Measurements from ENCODE around the gene EDIL3. TPM values are rescaled to one million over a fixed set of nuclear protein-coding genes. Genes with fewer than 3 reads are reported as not detected.
"Not testable (repeated sequence)": the region's sequence is repeated elsewhere in the genome, so short reads cannot be mapped to it uniquely, and the experiment has no call there.

The EDIL3 gene
- total RNA-seq, 2 experiments from 2014 or later = not detected

DNA sequence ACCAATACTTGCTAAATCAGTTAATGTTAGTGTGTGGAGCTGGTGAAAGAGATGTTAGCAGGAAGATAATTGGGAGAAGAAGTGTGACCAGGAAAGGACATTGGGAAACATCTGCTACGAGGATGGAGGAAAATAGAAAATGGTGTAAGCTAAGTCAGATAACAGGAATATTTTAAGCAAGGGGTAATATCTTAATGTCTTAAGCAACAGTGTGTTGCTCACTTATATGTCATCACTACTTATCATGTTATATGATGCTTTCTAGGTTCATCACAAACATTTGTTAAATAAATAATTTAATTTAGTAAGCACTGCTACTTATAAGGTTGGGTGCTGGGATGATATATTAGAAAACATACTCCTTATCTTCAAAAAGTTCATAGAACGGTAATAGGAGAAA lies 326.1 kb downstream of the EDIL3 start:
- Mint-ChIP-seq H3K4me3 (no peak overlapping the region), H3K36me3 (no peaks in the 10 kb centered on the region), H3K27ac (no peak overlapping the region), H3K27me3 (no peaks in the 10 kb centered on the region), H3K9me3 (ENCODE audit: low read depth) (no peaks in the 10 kb centered on the region), H3K4me1 (no peaks in the 10 kb centered on the region)
- DNase-seq = no peak
- CTCF ChIA-PET = no interaction called here
- no peak for ATAC-seq

DNA sequence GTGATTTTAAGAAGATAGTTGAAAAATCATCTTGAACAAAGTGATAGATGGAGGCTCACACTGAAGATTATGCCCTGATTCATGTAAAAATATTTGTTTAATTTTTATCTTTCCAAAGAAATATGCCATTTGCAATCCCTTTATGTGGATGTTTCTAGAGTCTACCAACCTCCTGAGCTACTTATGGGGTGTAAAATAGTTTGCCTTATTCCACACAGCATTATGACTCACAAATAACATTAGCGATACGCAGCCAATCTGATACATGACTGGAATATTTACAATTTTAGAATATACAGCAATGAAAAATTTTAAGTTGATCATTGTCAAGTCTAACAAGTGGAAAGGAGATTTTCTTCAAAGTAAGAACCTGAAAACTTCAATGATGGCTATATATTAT lies 327.5 kb downstream of the EDIL3 start:
- Mint-ChIP-seq H3K4me3 (no peak overlapping the region), H3K4me1 (no peaks in the 10 kb centered on the region), H3K27ac (no peak overlapping the region), H3K36me3 (no peaks in the 10 kb centered on the region), H3K27me3 (no peaks in the 10 kb centered on the region), H3K9me3 (ENCODE audit: low read depth) (no peaks in the 10 kb centered on the region)
- CTCF ChIA-PET = no interaction called here
- DNase-seq (no peak), ATAC-seq (no peak)

- no peak for ATAC-seq
- H3K9me3 Mint-ChIP-seq (ENCODE audit: low read depth) = peaks cover 2% of the 10 kb centered on the region
Observed at GRCh38 chr5:84045964-84046363, 338.7 kb downstream of the EDIL3 start.

DNA sequence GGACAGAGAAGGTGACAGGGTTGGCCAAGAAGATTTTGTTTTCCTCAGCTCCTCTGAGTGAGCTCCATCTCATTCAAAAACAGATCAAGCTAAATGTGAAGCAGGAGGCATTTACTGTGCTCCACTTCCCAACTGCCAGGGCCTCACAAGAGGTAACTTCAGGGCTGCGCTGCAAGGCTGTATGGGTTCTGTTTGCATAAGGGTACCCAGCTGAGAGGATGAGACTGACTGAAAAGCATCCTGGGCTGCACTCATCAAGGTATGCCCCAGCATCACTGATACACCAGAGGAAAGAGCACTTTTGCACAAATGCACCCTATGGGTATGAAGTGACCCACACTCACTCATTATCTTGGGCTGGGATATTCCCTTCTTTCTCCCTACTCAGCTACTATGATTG lies 347.8 kb downstream of the EDIL3 start:
- DNase-seq (no peak), ATAC-seq (no peak)
- Mint-ChIP-seq H3K4me3 (no peak overlapping the region), H3K4me1 (no peaks in the 10 kb centered on the region), H3K27me3 (no peaks in the 10 kb centered on the region), H3K27ac (no peak overlapping the region), H3K9me3 (ENCODE audit: low read depth) (peaks cover 2% of the 10 kb centered on the region), H3K36me3 (no peaks in the 10 kb centered on the region)
- CTCF ChIA-PET = no interaction called here

More at GRCh38 chr5:84045964-84046363, 338.7 kb downstream of the EDIL3 start:
- no peak overlapping the region for H3K4me3 Mint-ChIP-seq
- no peaks in the 10 kb centered on the region for H3K4me1 Mint-ChIP-seq
- no peaks in the 10 kb centered on the region for H3K36me3 Mint-ChIP-seq
- no peak for DNase-seq
- no peaks in the 10 kb centered on the region for H3K27me3 Mint-ChIP-seq
- CTCF ChIA-PET = no interaction called here
- no peak overlapping the region for H3K27ac Mint-ChIP-seq

DNA sequence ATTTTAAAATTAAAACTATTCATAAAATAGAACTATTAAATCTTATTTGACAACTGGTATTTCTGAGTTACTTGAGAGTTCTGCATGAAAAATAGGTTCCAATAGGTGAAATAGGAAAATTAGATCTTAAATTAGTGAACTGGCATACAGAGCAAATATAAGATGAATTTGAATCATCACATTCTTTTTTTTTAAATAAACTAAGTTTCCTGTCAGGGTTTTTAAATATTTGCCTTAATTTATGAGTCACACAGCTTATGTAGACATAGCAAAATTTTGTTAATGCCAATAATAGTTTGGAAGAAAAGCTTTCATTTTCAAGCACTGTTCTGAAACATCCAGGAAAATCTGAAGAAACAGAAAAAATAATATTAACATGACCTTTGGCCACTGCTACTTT lies 352.4 kb downstream of the EDIL3 start:
- H3K4me1 Mint-ChIP-seq = no peaks in the 10 kb centered on the region
- H3K36me3 Mint-ChIP-seq = no peaks in the 10 kb centered on the region
- H3K27ac Mint-ChIP-seq = no peak overlapping the region
- no peak for DNase-seq
- H3K4me3 Mint-ChIP-seq = no peak overlapping the region
- H3K9me3 Mint-ChIP-seq (ENCODE audit: low read depth) = peaks cover 4% of the 10 kb centered on the region
- H3K27me3 Mint-ChIP-seq = no peaks in the 10 kb centered on the region
- no peak for ATAC-seq
- CTCF ChIA-PET = no interaction called here

- CTCF ChIA-PET = no interaction called here
- H3K36me3 Mint-ChIP-seq = no peaks in the 10 kb centered on the region
- DNase-seq (no peak), ATAC-seq (no peak)
- no peak overlapping the region for H3K27ac Mint-ChIP-seq
- no peak overlapping the region for H3K4me3 Mint-ChIP-seq
- H3K4me1 Mint-ChIP-seq = no peaks in the 10 kb centered on the region
- H3K27me3 Mint-ChIP-seq = no peaks in the 10 kb centered on the region
- H3K9me3 Mint-ChIP-seq (ENCODE audit: low read depth) = peaks cover 4% of the 10 kb centered on the region
Observed at GRCh38 chr5:84028093-84028492, 356.6 kb downstream of the EDIL3 start.

DNA sequence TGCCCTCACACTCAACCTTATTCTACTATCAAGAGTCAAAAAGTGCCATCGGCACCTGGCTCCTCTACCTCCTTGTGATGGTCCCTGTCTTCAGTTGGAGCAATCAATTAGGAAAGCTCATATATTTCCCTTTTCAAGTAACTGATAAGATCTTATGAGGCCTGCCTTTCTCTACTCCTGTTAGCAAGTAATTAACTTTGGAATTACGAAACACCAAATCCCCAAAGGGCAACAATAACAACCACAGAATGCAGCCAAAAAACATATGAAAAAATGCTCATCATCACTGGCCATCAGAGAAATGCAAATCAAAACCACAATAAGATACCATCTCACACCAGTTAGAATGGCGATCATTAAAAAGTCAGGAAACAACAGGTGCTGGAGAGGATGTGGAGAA lies 366.2 kb downstream of the EDIL3 start:
- H3K36me3 Mint-ChIP-seq; H3K9me3 Mint-ChIP-seq (ENCODE audit: low read depth); H3K4me1 Mint-ChIP-seq; CTCF ChIA-PET; ATAC-seq; H3K4me3 Mint-ChIP-seq; H3K27me3 Mint-ChIP-seq; H3K27ac Mint-ChIP-seq; DNase-seq: not testable (repeated sequence)

DNA sequence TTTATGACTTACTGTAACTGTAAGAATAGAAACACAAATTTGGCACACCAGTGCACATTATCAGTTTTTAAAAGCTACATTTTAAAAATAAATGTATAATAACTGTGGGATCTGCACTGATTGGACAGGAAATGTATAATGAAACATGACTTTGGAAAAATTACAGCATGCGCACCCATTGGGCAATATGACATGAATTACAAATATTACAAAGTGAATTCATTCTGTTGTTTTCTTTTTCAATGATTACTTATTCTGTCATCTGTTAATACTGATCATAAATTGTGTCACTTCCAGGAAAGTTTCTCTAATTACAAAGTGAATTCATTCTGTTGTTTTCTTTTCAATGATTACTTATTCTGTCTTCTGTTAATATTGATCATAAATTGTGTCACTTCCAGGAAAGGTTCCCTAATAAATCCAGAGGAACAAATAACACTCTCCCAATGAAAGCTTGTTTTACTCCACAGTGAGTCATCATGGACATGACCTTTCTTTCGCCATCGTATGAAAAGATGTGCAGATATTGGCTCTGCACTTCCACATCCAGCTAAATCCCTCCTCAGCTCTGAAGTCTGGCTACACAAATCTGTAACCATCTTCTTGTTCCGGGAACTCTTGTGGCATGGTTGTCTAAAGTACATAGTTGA lies 367.0 kb downstream of the EDIL3 start:
- no peak overlapping the region for H3K27ac Mint-ChIP-seq
- no peaks in the 10 kb centered on the region for H3K4me1 Mint-ChIP-seq
- no peaks in the 10 kb centered on the region for H3K27me3 Mint-ChIP-seq
- H3K9me3 Mint-ChIP-seq (ENCODE audit: low read depth) = no peaks in the 10 kb centered on the region
- no peaks in the 10 kb centered on the region for H3K36me3 Mint-ChIP-seq
- CTCF ChIA-PET = no interaction called here
- ATAC-seq (no peak), DNase-seq (no peak)
- H3K4me3 Mint-ChIP-seq = no peak overlapping the region

- H3K27ac Mint-ChIP-seq = no peak overlapping the region
- H3K4me1 Mint-ChIP-seq = no peaks in the 10 kb centered on the region
- CTCF ChIA-PET = no interaction called here
- ATAC-seq = no peak
- H3K36me3 Mint-ChIP-seq = no peaks in the 10 kb centered on the region
- H3K9me3 Mint-ChIP-seq (ENCODE audit: low read depth) = no peaks in the 10 kb centered on the region
- H3K27me3 Mint-ChIP-seq = no peaks in the 10 kb centered on the region
- no peak overlapping the region for H3K4me3 Mint-ChIP-seq
- DNase-seq = no peak
Observed at GRCh38 chr5:84016085-84016484, 368.6 kb downstream of the EDIL3 start.

- no peak overlapping the region for H3K4me3 Mint-ChIP-seq
- no peaks in the 10 kb centered on the region for H3K27me3 Mint-ChIP-seq
- H3K4me1 Mint-ChIP-seq = no peaks in the 10 kb centered on the region
- DNase-seq = no peak
- CTCF ChIA-PET = no interaction called here
- no peaks in the 10 kb centered on the region for H3K36me3 Mint-ChIP-seq
- no peak overlapping the region for H3K27ac Mint-ChIP-seq
- ATAC-seq = no peak
- H3K9me3 Mint-ChIP-seq (ENCODE audit: low read depth) = no peaks in the 10 kb centered on the region
Observed at GRCh38 chr5:84014966-84015365, 369.7 kb downstream of the EDIL3 start.

DNA sequence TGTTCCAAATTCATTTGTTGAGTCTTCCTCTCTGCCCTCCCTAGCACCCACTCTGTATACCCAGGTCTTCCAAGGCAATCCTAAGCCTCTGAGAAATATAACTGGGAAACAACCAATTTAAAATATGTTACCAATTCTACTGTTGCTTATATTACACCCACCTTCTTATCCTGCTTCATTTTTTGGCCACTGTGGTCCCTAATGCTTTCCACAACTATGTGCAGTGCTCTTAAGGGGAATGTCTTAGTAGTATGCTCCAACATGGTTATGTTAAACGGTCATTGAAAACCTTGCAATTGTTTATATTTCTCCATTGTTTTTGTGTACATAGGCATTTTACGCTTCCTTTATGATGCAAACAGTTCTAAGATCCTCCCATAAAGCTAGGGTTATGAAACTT lies 390.9 kb downstream of the EDIL3 start:
- H3K9me3 Mint-ChIP-seq (ENCODE audit: low read depth) = peaks cover 2% of the 10 kb centered on the region
- no peak for DNase-seq
- H3K27me3 Mint-ChIP-seq = no peaks in the 10 kb centered on the region
- H3K4me1 Mint-ChIP-seq = no peaks in the 10 kb centered on the region
- no peak overlapping the region for H3K27ac Mint-ChIP-seq
- no peak for ATAC-seq
- CTCF ChIA-PET = no interaction called here
- H3K4me3 Mint-ChIP-seq = no peak overlapping the region
- no peaks in the 10 kb centered on the region for H3K36me3 Mint-ChIP-seq

DNA sequence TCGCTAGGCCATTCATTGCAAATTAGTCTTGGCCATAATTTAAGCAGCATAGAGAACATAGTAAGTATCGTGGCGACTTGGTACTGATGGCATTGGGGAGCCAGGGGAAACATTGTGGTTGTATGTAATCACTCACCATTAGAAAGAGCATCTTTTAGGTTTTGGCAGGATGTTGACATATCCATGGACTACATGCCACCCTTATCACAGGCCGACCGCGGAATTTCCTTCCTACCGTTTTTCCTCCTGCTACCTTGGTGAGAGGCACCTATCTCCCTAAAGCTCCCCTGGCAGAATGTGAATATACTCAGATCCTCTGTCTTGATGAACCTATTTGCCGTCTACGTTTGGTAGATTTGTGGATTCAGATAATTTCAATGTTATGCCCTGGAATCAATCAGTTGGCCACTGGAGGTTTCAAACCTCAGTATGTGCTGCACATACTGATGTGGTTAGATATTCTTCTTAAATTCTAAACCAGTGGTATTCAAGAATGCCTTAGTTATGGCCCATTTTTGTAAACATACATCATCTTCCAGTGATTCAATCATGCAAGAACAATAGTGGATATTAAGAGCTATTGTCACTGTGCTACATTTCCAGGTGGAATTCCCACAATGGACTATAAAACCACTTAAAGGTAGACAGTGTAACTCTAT lies 393.0 kb downstream of the EDIL3 start:
- no peak overlapping the region for H3K4me3 Mint-ChIP-seq
- no peak overlapping the region for H3K27ac Mint-ChIP-seq
- peaks cover 2% of the 10 kb centered on the region for H3K9me3 Mint-ChIP-seq (ENCODE audit: low read depth)
- no peaks in the 10 kb centered on the region for H3K4me1 Mint-ChIP-seq
- no peak for ATAC-seq
- no peak for DNase-seq
- no peaks in the 10 kb centered on the region for H3K36me3 Mint-ChIP-seq
- CTCF ChIA-PET = no interaction called here
- H3K27me3 Mint-ChIP-seq = no peaks in the 10 kb centered on the region

DNA sequence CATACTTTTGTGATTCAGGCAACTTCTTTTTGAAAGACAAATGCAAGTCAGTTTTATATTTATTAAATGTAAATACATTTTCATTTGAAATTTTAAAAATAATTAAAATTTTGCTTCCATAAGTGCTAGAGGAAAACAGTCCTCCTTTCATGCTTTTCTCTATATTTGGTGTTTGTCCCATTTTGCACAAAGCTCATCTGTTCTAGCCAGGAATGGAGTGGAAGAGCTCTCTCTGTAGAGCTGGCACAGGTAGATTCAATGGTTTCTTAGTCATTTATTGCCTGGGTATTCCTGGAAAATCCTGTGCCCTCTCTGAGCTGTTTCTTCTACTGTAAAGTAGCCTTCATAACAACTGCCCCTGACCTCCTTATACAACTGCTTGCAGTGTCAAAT lies 396.4 kb downstream of the EDIL3 start:
- DNase-seq = no peak
- no peaks in the 10 kb centered on the region for H3K4me1 Mint-ChIP-seq
- no peak for ATAC-seq
- H3K27me3 Mint-ChIP-seq = no peaks in the 10 kb centered on the region
- H3K9me3 Mint-ChIP-seq (ENCODE audit: low read depth) = peaks cover 2% of the 10 kb centered on the region
- H3K4me3 Mint-ChIP-seq = no peak overlapping the region
- CTCF ChIA-PET = no interaction called here
- no peak overlapping the region for H3K27ac Mint-ChIP-seq
- H3K36me3 Mint-ChIP-seq = no peaks in the 10 kb centered on the region

DNA sequence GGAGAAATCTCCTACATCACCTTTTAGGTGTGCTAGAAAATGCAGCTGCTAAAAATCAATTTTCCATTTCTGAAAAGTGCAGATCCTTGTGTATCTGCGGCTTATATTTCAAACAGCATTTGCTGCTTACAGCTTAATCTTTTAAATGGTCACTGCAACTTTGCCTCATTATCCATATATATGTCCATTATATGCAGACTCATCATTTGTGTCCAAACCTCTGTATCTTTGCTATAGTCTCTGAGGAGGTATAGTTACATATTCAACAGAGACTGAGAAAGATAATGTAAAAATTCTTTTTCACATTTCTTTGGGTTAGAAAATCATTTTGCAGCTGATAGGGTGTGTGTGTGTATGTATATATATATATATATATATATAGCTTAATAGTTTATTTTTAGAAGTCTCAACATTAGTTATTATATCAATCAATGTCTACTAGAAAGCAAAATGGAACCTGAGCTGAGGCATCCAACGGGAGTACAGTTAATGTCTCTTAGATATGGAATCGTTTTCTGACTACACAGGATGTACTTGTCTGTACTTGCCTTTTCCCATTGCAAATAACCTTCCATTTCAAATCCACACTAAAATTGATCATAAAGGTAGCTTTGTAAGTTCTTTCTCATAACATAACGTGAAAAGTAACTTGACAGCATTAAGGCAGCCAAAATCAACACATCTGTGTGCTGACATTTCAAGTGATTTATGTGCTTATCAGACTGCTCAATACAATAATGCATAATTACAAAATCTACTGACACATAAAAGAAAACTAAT lies 397.0 kb downstream of the EDIL3 start:
- H3K4me1 Mint-ChIP-seq = no peaks in the 10 kb centered on the region
- no peaks in the 10 kb centered on the region for H3K27me3 Mint-ChIP-seq
- H3K9me3 Mint-ChIP-seq (ENCODE audit: low read depth) = peaks cover 2% of the 10 kb centered on the region
- CTCF ChIA-PET = no interaction called here
- H3K4me3 Mint-ChIP-seq = no peak overlapping the region
- no peaks in the 10 kb centered on the region for H3K36me3 Mint-ChIP-seq
- DNase-seq (no peak), ATAC-seq (no peak)
- H3K27ac Mint-ChIP-seq = no peak overlapping the region
